HEK293 (cell line): ENCODE results near the gene SFTPD.
"Not testable (repeated sequence)": the region's sequence is repeated elsewhere in the genome, so short reads cannot be mapped to it uniquely, and the experiment has no call there.

Source experiments
- CTCF ChIA-PET: fragments of 350-600 bp; formaldehyde crosslinking; extraction: SDS; loops from one replicate; lab custom pipeline; 2021; ENCODE audit warnings: antibody characterized with exemption; lab: Yijun Ruan, JAX
- POLR2A ChIA-PET: fragments of 300-600 bp; formaldehyde crosslinking; extraction: SDS; loops from one replicate; lab custom pipeline; 2020; ENCODE audit warnings: antibody characterized with exemption, inconsistent platforms; lab: Yijun Ruan, JAX
- H3K27ac ChIP-seq: fragments of 200-500 bp; sonication (Bioruptor generic); 2 replicates; pipeline ENCODE4 v1.5.1; 2014; ENCODE audit warnings: low read depth, low read length, control low read depth, inconsistent platforms; ENCODE audit errors: extremely low read depth
- H3K36me3 ChIP-seq, 2 experiments: fragments of 200-500 bp in 1 of 2; sonication (Bioruptor generic) in 1 of 2; 1 replicate in 1 of 2; 2 replicates in 1 of 2; pipeline ENCODE4 v1.5.1; 2014 to 2017; ENCODE audit warnings: inconsistent platforms in 2 of 2, low read length in 2 of 2; ENCODE audit not compliant: control insufficient read depth in 2 of 2, insufficient read depth in 1 of 2
- H3K4me1 ChIP-seq: fragments of 200-500 bp; sonication (Bioruptor generic); 2 replicates; pipeline ENCODE4 v1.5.1; 2014; ENCODE audit warnings: mild to moderate bottlenecking, low read length, inconsistent platforms; ENCODE audit not compliant: control insufficient read depth, insufficient read depth
- H3K4me3 ChIP-seq: 2 replicates; pipeline ENCODE4 v1.5.1; 2011; ENCODE audit warnings: low read depth, mild to moderate bottlenecking, control low read depth, low read length, moderate library complexity
- H3K9me3 ChIP-seq: fragments of 200-500 bp; sonication (Bioruptor generic); 2 replicates; pipeline ENCODE4 v1.5.1; 2014; ENCODE audit warnings: low read depth, low read length, inconsistent platforms; ENCODE audit not compliant: control insufficient read depth, insufficient read depth
- BCL11B ChIP-seq: fragments of 450-650 bp; formaldehyde crosslinking; IDR thresholded peaks from 2 replicates; pipeline ENCODE4 v1.5.1; 2016; ENCODE audit warnings: low read depth, missing biosample characterization, missing genetic modification characterization
- EGR2 ChIP-seq: fragments of 450-650 bp; formaldehyde crosslinking; IDR thresholded peaks from 2 replicates; pipeline ENCODE4 v1.5.1; 2016; ENCODE audit warnings: low read depth, missing biosample characterization, missing genetic modification characterization
- GFI1B ChIP-seq: fragments of 450-650 bp; formaldehyde crosslinking; IDR thresholded peaks from 2 replicates; pipeline ENCODE4 v1.5.1; 2016; ENCODE audit warnings: missing biosample characterization, missing genetic modification characterization
- GLIS2 ChIP-seq: fragments of 450-650 bp; formaldehyde crosslinking; IDR thresholded peaks from 2 replicates; pipeline ENCODE4 v1.5.1; 2016; ENCODE audit warnings: missing biosample characterization, missing genetic modification characterization
- MYNN ChIP-seq: fragments of 450-650 bp; formaldehyde crosslinking; IDR thresholded peaks from 2 replicates; pipeline ENCODE4 v1.5.1; 2016; ENCODE audit warnings: missing biosample characterization, missing genetic modification characterization, borderline replicate concordance
- SP2 ChIP-seq: fragments of 450-650 bp; formaldehyde crosslinking; IDR thresholded peaks from 2 replicates; pipeline ENCODE4 v1.5.1; 2016; ENCODE audit warnings: missing biosample characterization, missing genetic modification characterization
- YY1 ChIP-seq: fragments of 450-650 bp; formaldehyde crosslinking; IDR thresholded peaks from 2 replicates; pipeline ENCODE4 v1.5.1; 2018; ENCODE audit warnings: missing biosample characterization, missing genetic modification characterization
- ZNF184 ChIP-seq: fragments of 450-650 bp; IDR thresholded peaks from 2 replicates; pipeline ENCODE4 v1.5.1; 2018; ENCODE audit warnings: missing biosample characterization, mild to moderate bottlenecking, missing genetic modification characterization
- ZNF221 ChIP-seq: fragments of 450-650 bp; formaldehyde crosslinking; IDR thresholded peaks from 2 replicates; pipeline ENCODE4 v1.5.1; 2017; ENCODE audit warnings: missing biosample characterization, missing genetic modification characterization, borderline replicate concordance
- ZNF24 ChIP-seq: fragments of 450-650 bp; formaldehyde crosslinking; IDR thresholded peaks from 2 replicates; pipeline ENCODE4 v1.5.1; 2016; ENCODE audit warnings: missing biosample characterization, missing genetic modification characterization
- ZNF449 ChIP-seq: fragments of 450-650 bp; formaldehyde crosslinking; IDR thresholded peaks from 2 replicates; pipeline ENCODE4 v1.5.1; 2017; ENCODE audit warnings: missing biosample characterization, mild to moderate bottlenecking, missing genetic modification characterization, moderate library complexity
- ZNF510 ChIP-seq: fragments of 450-650 bp; formaldehyde crosslinking; IDR thresholded peaks from 2 replicates; pipeline ENCODE4 v1.5.1; 2018; ENCODE audit warnings: mild to moderate bottlenecking, missing genetic modification characterization, missing biosample characterization; ENCODE audit not compliant: insufficient replicate concordance
- ZNF514 ChIP-seq: fragments of 450-650 bp; formaldehyde crosslinking; IDR thresholded peaks from 2 replicates; pipeline ENCODE4 v1.5.1; 2016; ENCODE audit warnings: missing biosample characterization, missing genetic modification characterization
- ZNF580 ChIP-seq: fragments of 450-650 bp; formaldehyde crosslinking; IDR thresholded peaks from 2 replicates; pipeline ENCODE4 v1.5.1; 2016; ENCODE audit warnings: missing biosample characterization, missing genetic modification characterization

The SFTPD gene

GRCh38 chr10:79890469-79890868 lies 58.4 kb downstream of the SFTPD start:
- H3K4me1 ChIP-seq, result no peaks in the 10 kb centered on the region
- no peak for TF ChIP-seq GLIS2
- TF ChIP-seq YY1, result no peak
- TF ChIP-seq ZNF580 (tag by site-specific recombination), result no peak
- TF ChIP-seq ZNF184 (tag by site-specific recombination), result no peak
- TF ChIP-seq ZNF24 (tag by site-specific recombination), result no peak
- TF ChIP-seq MYNN (tag by site-specific recombination), result no peak
- TF ChIP-seq EGR2, result no peak
- no peak for TF ChIP-seq ZNF221 (tag by site-specific recombination)
- no peak for TF ChIP-seq GFI1B (tag by site-specific recombination)
- no peak for TF ChIP-seq ZNF449 (tag by site-specific recombination)
- TF ChIP-seq ZNF514 (tag by site-specific recombination), result no peak
- no peak for TF ChIP-seq SP2 (tag by site-specific recombination)
- TF ChIP-seq BCL11B (tag by site-specific recombination), result no peak
- TF ChIP-seq ZNF510 (tag by site-specific recombination), result no peak
- POLR2A ChIA-PET, result no interaction called here
- no peaks in the 10 kb centered on the region for H3K9me3 ChIP-seq
- CTCF ChIA-PET, result no interaction called here
- no peak overlapping the region for H3K27ac ChIP-seq
- no peaks in the 10 kb centered on the region for H3K36me3 ChIP-seq
- H3K4me3 ChIP-seq, result no peak overlapping the region

GRCh38 chr10:79888984-79889383 lies 59.9 kb downstream of the SFTPD start:
- H3K4me1 ChIP-seq, H3K36me3 ChIP-seq, H3K4me3 ChIP-seq, H3K9me3 ChIP-seq, H3K27ac ChIP-seq, POLR2A ChIA-PET, CTCF ChIA-PET: not testable (repeated sequence)
